ENCODE measurements around the gene PRDM13. TPM values are rescaled to one million over a fixed set of nuclear protein-coding genes. Genes with fewer than 3 reads are reported as not detected.

PRDM13 gene
- total RNA-seq (2014; rRNA removed; shearing (Covaris generic)) (not detected in 2 replicates), polyA plus RNA-seq (2016; fragmentation: Nextera tagmentation; extraction: Ambion mirVana) (not detected in 2 replicates)

GRCh38 chr6:99606656-99607415 is at the start of gene PRDM13:
TSS of gene PRDM13 (plus strand) at chr6:99606833. CDS start at chr6:99607035, 202 bp downstream.
- H3K27me3 ChIP-seq (replicated peaks; ENCODE audit: insufficient read depth), result peaks cover 100% of the 10 kb centered on the region
- TF ChIP-seq EZH2phosphoT487 (IDR thresholded peaks at IDR 0.05; ENCODE audit: insufficient read depth, low read depth) (no peak), EZH2 (IDR thresholded peaks at IDR 0.05; ENCODE audit: insufficient read depth, poor library complexity, severe bottlenecking) (peak; percentile 29)
- no peak within 1 kb of the TSS for H3K4me2 ChIP-seq (ENCODE audit: unreplicated experiment)
- no peak within 1 kb of the TSS for H3K9ac ChIP-seq
- in situ Hi-C loops (cut with MboI), result no loop called here
- no peak within 1 kb of the TSS for H3K27ac ChIP-seq
- DNase-seq, result no peak
- WGBS, 2 experiments (ENCODE audit: low coverage in 1 of 2, low lambda C conversion rate in 2 of 2, missing lambda C conversion rate in 2 of 2), result 9 to 10% methylated on average over 50 to 54 of the region's 54 CpGs
- H2AFZ ChIP-seq, result no peak within 1 kb of the TSS
- H3K36me3 ChIP-seq (ENCODE audit: low read depth), result no peaks in the 10 kb centered on the region
- H3F3A ChIP-seq (ENCODE audit: insufficient read depth), result no peaks in the 10 kb centered on the region
- no peak within 1 kb of the TSS for H3K4me3 ChIP-seq
- no peaks in the 10 kb centered on the region for H3K9me3 ChIP-seq (ENCODE audit: low read depth)
- no peaks in the 10 kb centered on the region for H3K9me2 ChIP-seq (ENCODE audit: insufficient read depth)
- no peaks in the 10 kb centered on the region for H4K20me1 ChIP-seq (ENCODE audit: insufficient read depth)
- H3K79me2 ChIP-seq (ENCODE audit: insufficient read depth), result no peaks in the 10 kb centered on the region
- no peaks in the 10 kb centered on the region for H3K4me1 ChIP-seq (ENCODE audit: insufficient read depth)

- Histone ChIP-seq H3K27me3 (replicated peaks; ENCODE audit: insufficient read depth) (no peaks in the 10 kb centered on the region), H3K9me2 (ENCODE audit: insufficient read depth) (no peaks in the 10 kb centered on the region), H3K4me3 (no peak overlapping the region), H3K9me3 (ENCODE audit: low read depth) (no peaks in the 10 kb centered on the region), H3K27ac (no peak overlapping the region), H2AFZ (no peak overlapping the region), H3K4me2 (ENCODE audit: unreplicated experiment) (no peak overlapping the region), H3F3A (ENCODE audit: insufficient read depth) (peaks cover 17% of the 10 kb centered on the region; the same call in 1 of the 2 replicates), H3K79me2 (ENCODE audit: insufficient read depth) (peaks cover 53% of the 10 kb centered on the region), H3K36me3 (ENCODE audit: low read depth) (peaks cover 33% of the 10 kb centered on the region), H4K20me1 (ENCODE audit: insufficient read depth) (no peaks in the 10 kb centered on the region), H3K9ac (no peak overlapping the region), H3K4me1 (ENCODE audit: insufficient read depth) (no peaks in the 10 kb centered on the region)
- DNase-seq, result no peak
- WGBS, 2 experiments (ENCODE audit: low coverage in 1 of 2, low lambda C conversion rate in 2 of 2, missing lambda C conversion rate in 2 of 2), result 96 to 98% methylated on average over 2 of the region's 2 CpGs
- TF ChIP-seq EZH2phosphoT487 (IDR thresholded peaks at IDR 0.05; ENCODE audit: insufficient read depth, low read depth) (no peak), EZH2 (IDR thresholded peaks at IDR 0.05; ENCODE audit: insufficient read depth, poor library complexity, severe bottlenecking) (no peak)
- in situ Hi-C loops (cut with MboI), result no loop called here
These were observed 47.6 kb upstream of the PRDM13 start for GRCh38 chr6:99559057-99559456.

GRCh38 chr6:99560668-99561067 is 46.0 kb upstream of the PRDM13 start:
- in situ Hi-C loops (cut with MboI), result no loop called here
- Histone ChIP-seq H4K20me1 (ENCODE audit: insufficient read depth) (no peaks in the 10 kb centered on the region), H3K79me2 (ENCODE audit: insufficient read depth) (peaks cover 70% of the 10 kb centered on the region), H3K4me2 (ENCODE audit: unreplicated experiment) (no peak overlapping the region), H3K9me3 (ENCODE audit: low read depth) (no peaks in the 10 kb centered on the region), H3K4me1 (ENCODE audit: insufficient read depth) (peaks cover 3% of the 10 kb centered on the region), H2AFZ (no peak overlapping the region), H3K4me3 (no peak overlapping the region), H3K27me3 (replicated peaks; ENCODE audit: insufficient read depth) (no peaks in the 10 kb centered on the region), H3K36me3 (ENCODE audit: low read depth) (peaks cover 17% of the 10 kb centered on the region), H3K9ac (no peak overlapping the region), H3K9me2 (ENCODE audit: insufficient read depth) (no peaks in the 10 kb centered on the region), H3F3A (ENCODE audit: insufficient read depth) (peaks cover 17% of the 10 kb centered on the region; the same call in 1 of the 2 replicates), H3K27ac (no peak overlapping the region)
- 90% methylated on average over 4 of the region's 4 CpGs for WGBS, 2 experiments (ENCODE audit: low coverage in 1 of 2, low lambda C conversion rate in 2 of 2, missing lambda C conversion rate in 2 of 2)
- TF ChIP-seq EZH2phosphoT487 (IDR thresholded peaks at IDR 0.05; ENCODE audit: insufficient read depth, low read depth), result no peak
- TF ChIP-seq EZH2 (IDR thresholded peaks at IDR 0.05; ENCODE audit: insufficient read depth, poor library complexity, severe bottlenecking), result no peak
- no peak for DNase-seq

- Histone ChIP-seq H3K9ac (no peak overlapping the region), H2AFZ (no peak overlapping the region), H3K4me1 (ENCODE audit: insufficient read depth) (peaks cover 23% of the 10 kb centered on the region), H3K4me3 (no peak overlapping the region), H3F3A (ENCODE audit: insufficient read depth) (peaks cover 17% of the 10 kb centered on the region; the same call in 1 of the 2 replicates), H3K36me3 (ENCODE audit: low read depth) (peaks cover 8% of the 10 kb centered on the region; the same call in 1 of the 2 replicates), H3K27me3 (replicated peaks; ENCODE audit: insufficient read depth) (no peaks in the 10 kb centered on the region), H3K27ac (no peak overlapping the region), H3K4me2 (ENCODE audit: unreplicated experiment) (no peak overlapping the region), H3K79me2 (ENCODE audit: insufficient read depth) (peaks cover 95% of the 10 kb centered on the region), H3K9me3 (ENCODE audit: low read depth) (no peaks in the 10 kb centered on the region), H3K9me2 (ENCODE audit: insufficient read depth) (no peaks in the 10 kb centered on the region), H4K20me1 (ENCODE audit: insufficient read depth) (no peaks in the 10 kb centered on the region)
- TF ChIP-seq EZH2 (IDR thresholded peaks at IDR 0.05; ENCODE audit: insufficient read depth, poor library complexity, severe bottlenecking) (no peak), EZH2phosphoT487 (IDR thresholded peaks at IDR 0.05; ENCODE audit: insufficient read depth, low read depth) (no peak)
- in situ Hi-C loops (cut with MboI), result no loop called here
- WGBS, 2 experiments (ENCODE audit: low coverage in 1 of 2, low lambda C conversion rate in 2 of 2, missing lambda C conversion rate in 2 of 2), result 68 to 73% methylated on average over 4 of the region's 4 CpGs
- no peak for DNase-seq
These were observed 43.4 kb upstream of the PRDM13 start for GRCh38 chr6:99563056-99563723.

Data from GM23248 (cell line).